GM21825 (cell line): ENCODE data around the gene IPPK.

Experiments
- ATAC-seq: cut with Tn5 transposase; IDR thresholded peaks from one replicate; pipeline ENCODE4 v1.9.1; 2021; ENCODE audit warnings: mild to moderate bottlenecking, moderate library complexity; ENCODE audit not compliant: unreplicated experiment

IPPK gene

DNA sequence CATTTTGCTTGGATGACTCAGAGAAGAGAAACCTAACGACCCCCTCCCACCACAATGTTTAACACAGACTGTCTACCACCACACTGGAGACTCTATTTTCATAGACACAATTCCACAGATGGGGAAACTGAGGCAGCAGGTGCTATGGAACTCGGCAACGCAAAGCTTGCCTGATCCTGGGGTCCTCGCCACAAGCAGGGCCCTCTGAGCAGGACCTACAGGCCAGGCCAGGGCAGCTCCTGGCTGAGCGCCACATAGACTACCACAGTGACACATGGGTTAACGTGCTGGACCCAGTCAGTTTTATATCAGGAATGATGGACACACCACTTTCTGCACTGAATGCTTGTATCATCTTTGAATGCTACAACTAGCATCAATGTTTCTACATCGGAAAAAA lies 11.8 kb downstream of the IPPK start:
- no peak for ATAC-seq

DNA sequence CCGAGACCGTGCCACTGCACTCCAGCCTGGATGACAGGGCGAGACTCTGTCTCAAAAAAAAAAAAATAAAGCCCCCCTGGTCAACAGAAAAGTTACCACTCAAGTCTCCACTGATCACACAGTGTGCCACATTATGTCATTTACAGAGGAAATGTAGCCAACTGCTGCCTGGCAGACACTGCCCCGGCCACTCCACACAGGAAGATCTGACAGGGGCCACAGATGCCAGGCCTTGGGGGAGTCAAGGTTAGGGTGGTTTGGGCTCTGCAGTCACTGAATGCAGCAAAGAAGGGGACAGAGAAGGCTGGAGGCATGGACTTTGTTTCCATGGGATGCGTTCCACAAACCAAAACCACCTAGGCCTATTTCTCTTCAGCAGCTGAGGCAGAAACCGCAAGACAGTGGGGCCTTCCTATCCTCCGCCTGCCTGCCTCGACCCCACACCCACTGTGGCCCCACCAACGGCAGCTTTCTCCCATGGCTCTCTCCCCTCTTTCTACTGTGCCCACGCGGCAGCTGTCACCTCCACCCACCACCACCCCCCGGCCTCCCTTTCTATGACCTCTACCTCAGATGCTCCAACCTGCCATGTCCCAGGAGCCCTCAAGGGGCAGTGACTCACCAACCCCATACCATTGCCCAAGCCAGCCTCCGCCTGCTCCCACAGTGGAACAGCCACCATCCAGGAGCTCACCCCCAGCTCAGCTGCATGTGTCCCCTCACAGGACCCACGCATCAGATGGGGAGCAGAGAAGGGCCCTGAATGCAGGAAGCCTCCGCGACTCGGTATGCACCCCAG lies 12.4 kb downstream of the IPPK start:
- ATAC-seq: no peak

DNA sequence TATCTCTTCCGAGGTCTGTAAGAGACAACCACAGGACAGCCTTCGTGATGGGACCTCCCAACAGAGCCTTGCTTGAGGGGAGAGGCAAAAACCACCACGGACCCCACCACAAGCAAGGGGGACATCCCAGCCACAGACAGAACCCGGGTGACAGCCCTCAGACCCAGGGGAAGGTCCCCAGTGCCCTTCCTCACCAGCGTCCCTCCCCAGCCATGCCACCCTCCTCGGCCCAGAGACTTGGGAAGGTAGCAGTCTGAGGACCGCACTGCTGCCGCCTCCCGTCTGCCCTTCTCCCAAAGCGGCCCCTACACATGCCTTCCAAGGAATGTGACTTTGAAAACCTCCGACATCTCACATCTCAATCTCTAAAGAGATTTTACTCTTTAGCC lies 13.4 kb downstream of the IPPK start:
- no peak for ATAC-seq

DNA sequence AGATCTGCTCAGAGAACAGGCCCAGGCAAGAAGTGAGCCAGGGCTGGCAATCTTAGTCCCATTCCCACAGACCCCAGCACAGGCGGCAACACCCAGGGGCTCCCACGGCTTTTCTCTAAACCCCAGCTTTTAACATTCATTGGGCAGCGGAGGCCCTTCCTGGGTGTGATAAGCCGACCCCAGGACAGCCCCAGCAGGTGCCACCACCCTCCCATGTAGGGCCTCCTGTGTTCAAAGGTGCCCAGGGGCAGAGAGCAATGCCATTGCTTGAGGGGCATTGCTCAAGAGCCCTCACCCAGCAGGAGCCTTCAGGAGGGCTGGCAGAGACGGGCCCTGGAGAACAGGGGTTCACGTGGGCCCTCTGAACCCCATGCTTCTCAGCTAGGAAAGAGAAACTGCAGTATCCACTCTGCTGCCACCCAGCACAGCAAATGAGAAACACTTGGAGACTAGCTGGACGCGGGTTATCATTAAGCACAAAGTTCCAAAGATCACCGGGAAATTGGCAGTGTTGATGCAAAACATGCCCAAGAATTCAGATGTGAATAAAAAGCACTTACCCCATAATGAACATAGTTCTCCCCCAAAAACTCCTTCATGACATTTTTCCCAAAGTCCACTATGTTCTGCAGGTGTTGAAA lies 13.9 kb downstream of the IPPK start:
- no peak for ATAC-seq

DNA sequence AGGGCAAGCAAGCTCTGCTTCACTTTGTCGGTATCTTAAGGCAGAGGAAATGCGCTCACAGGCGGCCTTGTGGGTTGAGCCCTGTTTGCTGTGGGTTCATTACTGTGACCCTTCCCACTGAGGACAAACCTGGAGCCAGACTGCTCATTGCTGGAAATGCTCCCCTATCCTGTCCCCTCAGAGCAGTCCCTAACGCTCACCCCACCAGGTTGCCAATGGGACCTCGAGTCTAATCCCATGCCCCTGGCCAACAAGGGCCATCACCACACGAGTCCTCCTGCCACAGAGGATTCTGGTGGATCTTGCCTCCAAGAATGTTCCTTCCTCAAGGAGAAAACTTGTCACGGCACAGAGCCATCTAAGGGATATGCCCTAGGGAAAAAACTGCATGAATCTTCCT lies 14.6 kb downstream of the IPPK start:
- ATAC-seq: no peak

DNA sequence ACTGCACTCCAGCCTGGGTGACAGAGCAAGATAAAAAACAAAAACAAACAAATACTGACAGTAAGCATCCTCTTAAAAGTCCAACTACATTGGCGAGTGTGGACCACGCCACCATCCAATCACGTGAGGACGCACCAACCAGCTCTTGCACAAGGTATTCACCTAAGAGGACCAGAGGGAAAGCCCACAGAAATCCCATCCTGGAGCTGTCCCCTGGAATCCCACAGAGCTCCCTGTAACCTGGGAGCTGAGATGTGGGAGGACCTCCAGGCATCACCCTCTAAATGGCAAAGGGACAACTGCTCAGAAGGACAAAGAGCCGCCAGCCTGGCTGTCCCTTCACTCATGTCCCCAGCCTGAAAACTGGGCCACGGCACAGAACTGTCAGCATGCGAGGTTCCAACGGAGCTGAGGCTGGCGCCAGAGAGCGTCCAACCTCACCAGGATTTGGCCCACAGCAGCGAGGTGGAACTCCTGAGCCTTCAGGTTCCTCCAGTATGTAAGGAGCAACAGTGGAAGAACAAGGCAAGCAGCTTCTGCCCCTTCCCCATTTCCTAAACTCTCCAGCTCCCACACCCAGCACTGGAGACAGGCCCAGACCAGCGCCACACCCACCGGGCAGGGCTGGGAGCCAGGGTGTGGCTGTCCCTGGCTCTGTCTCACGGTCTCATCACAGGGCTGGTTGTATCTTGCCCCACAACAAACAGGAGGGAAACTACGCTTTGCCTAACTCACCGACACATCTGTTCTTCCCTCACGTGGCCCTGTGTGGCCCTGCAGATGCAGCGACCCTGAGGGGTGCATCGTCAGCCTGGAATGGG lies 15.2 kb downstream of the IPPK start:
- ATAC-seq: no peak

DNA sequence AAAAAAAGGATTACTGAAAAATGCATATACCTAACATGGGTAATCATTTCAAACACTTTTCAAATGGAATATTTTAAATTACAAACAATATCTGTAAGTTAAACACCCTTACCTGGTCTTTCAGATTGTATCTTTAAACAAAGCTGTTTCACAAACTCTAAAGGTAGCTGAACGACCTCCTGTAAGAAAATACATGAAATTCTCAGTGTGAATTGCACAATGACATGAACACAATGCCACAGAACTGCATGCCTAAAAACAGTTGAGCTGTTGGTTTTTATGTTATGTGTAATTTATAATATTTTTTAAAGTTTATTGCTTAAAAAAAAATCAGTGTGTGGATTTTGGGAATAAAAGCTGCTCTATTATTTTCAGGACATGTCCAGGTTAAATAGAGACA lies 17.5 kb downstream of the IPPK start:
- no peak for ATAC-seq

DNA sequence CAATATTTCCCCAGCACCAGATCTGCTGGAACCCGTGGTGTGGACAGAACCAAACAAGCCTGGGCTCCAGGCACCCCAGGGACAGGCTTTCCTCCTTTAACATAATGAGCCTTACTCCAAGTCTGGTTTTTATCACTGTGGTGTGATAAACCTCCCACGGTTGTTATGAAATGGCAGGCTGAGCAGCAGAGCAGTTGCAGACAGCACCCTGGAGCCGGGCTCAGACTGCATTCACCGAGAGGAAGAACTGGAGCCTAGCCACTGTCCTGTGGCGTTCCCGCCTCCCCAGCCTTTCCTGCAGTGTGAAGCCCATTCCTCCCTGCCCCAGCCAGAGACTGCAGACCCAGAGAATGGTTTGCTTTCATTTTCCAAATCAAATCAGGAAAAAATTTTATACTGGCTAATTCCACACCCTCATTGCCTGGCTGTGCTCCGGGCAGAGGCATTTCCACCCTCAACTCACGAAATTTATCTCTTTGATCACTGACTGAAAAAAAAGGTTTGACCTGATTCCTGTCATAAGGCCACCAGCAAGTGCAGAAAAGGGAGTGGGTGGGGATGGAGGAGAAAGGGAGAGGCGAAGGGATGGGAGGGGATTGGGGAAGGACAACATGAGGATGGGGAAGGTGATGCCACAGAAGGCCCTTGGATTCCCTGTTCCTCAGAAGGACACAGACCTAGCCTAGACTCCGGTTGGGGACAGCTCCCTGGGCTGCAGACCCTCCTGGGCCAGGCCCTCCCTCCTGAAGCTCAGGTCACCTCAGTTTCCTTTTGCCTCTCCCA lies 18.9 kb downstream of the IPPK start:
- no peak for ATAC-seq

DNA sequence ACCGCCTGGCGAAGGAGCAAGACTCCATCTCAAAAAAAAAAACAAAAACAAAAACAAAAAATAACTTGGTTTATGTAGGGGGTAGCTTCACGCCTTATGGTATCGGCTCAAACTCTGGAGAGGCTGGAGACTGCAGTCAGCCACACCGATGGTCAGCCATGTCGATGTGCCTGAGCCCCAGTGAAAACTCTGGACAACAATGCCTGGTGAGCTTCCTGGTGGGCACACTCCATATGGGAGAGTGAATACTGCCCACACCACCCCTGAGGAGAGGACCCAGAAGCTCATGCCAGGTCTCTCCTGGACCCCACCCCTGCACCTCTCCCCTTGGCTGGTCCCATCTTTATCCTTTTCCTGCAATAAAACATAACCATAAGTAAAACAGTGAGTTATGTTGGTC lies 19.6 kb downstream of the IPPK start:
- ATAC-seq: no peak

DNA sequence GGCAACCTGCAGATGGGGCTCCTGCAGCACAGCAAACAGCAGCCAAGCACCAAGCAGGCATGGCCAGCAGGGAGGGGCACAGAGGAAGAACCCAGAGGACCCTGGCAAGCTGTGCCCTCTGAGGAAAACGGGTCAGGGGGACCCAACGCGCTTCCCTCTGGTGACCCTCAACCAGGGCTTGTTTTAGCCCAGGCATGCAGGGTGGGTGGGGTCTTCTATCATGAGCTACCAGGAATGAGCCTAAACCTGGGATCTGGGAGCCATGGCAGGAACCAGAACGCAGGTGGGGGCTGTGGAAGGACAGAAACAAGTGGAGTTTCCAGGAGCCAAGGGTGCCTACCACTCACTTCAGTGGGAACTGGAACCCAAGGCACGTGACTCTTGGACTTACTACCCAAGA lies 20.9 kb downstream of the IPPK start:
- ATAC-seq: no peak

DNA sequence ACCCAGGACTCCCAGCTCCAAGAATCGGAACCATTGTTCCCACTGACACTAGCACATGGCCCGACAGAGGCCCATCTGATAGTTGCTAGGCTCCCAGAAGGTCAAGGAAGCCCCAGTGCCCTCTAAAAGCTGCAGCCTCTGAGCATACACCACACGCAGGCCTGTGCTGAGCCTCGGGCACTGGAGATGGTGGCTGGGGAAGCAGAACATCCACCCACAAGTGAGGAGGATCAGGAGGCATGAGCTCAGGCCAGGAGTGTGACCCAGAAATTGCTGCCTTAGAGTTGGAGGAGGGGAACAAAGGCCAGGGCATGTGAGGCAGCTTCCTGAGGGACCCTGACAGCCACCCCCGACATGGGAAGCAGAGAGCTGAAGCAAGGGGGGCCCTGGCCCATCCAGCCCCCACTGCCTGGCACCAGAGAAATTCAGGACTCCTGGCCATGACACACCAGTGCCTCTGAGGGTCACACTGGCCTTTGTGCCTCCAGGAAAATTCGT lies 21.4 kb downstream of the IPPK start:
- ATAC-seq: no peak

DNA sequence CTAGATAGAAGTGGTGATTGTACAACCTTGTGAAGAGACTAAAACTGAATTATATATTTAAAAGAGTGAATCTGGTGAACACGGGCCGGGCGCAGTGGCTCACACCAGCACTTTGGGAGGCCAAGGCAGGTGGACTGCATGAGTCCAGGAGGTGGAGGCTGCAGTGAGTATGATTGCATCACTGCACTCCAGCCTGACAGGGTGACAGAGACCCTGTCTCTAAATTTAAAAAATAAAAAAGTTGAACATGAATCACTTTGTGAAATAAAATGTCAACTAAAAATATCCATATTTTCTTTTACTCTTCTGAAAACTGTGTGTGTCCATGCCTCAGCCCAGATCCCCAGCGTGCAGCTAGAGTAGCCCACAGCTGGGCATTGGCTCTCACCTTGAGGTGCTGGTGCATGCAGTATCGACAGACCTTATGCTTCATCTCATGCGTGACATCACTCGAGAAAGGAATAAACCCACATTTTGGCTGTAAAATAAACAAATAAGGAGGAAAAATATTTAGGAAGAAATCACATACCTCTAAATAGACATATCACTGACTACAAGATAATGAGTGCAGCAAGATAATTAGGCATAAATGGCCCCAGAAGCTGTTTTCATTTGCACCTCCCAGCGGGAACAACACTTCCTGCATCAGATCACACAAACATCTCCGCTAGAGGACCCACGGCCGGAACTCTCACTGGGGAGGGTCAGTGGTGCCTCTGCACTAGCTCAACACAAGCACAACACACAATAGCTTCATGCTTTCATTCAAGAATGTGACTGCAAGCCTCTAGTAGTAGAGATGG lies 22.1 kb downstream of the IPPK start:
- ATAC-seq: no peak

DNA sequence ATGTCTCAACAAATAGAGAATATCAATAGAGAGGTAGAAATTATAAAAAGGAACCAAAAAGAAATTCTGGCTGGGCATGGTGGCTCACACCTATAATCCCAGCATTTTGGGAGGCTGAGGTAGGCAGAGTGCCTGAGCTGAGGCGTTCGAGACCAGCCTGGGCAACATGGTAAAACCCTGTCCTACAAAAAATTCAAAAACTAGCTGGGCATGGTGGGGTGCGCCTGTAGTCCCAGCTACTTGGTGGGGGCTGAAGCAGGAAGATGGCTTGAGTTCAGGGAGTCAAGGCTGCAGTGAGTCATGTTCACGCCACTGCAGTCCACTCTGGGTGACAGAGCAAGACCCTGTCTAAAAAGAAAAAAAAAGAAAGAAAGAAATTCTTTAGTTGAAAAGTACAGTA lies 24.9 kb downstream of the IPPK start:
- ATAC-seq: no peak

DNA sequence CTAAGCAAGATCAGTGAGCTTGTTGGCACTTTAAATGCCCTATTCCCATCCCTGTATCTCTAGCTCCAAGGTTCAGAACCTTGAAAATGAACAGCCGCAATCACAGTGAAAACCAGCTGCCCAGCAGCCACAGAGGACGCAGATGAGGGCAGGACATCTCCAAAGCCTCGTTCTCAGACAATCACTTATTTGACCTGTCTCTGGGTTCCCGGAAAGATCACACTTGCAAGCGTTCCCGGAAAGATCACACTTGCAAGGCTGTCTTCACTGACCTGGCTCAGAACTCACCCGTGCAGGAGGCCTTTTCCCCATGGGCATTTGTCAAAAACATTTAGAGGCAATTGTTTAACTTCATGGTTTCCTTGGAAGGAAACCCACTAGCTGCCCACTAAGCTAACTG lies 25.7 kb downstream of the IPPK start:
- ATAC-seq: no peak

DNA sequence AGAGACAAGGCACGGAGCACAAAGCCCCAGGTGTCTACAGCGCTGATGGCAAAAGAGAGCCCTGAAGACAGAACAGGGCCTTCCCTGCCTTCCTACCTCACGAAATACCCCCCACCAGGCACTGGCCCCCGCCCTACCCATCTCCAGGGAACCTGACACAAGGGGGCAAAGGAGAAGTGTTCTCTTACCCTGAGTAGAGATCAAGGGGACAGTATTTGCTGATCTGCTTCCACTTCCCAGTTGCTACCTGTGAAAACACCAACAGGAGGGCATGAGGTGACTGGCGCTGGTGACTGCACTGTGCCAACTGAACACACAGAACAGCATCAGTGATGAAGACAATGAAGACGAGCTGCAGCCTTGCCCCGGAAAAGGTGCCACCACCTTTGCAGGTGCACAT lies 27.4 kb downstream of the IPPK start:
- no peak for ATAC-seq

DNA sequence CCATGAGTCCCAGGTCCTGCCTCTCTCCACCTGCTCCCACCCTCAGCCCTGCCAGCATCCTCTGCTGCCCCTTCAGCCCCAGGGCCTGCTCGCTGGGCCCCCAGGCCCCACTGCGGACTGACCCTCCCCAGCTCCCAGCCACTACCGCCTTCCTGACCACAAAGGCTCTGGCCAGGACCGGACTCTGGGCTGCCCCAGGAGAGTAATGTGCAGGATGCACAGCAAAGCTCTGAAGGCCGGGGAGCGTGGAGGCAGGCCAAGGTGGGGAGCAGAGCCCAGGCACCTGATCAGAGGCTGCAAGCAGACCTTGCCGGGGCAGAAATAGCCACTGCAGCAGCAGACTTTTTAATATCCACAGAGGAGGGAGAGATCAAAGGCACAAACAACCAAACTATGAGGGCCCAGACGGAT lies 27.9 kb downstream of the IPPK start:
- no peak for ATAC-seq

DNA sequence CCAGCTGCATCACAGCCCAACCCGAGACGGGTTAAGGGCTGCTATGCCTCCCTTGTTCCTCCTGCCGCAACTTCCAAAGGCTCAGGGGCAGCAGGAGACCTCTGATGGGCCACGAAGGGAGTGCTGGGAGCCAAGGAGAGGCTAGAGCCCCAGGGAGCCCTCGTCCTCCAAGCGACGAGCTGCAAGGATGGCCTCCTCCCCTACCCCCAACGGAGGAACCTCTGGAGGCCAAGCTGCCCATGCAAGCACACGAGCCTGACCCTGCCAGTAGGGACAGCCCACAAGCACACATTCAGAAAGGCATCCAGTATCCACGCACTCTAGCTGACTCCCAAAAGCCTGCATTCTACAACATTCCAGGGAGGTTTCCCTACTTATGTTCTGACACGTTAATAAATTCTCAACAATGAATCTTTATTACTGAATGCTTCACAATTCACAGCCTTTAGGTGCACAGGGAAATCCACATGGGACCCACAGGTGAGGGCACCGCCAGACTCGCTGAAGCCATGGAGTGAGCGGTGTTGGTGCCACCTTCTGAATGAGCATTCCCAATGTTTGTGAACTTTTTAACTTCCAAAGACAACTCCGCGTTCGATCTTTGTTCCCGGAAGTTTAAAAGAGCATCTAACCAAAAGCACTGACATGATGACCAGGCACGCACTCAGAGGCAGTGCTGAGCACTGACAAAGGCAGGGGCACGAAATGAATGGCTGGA lies 28.7 kb downstream of the IPPK start:
- ATAC-seq: no peak

DNA sequence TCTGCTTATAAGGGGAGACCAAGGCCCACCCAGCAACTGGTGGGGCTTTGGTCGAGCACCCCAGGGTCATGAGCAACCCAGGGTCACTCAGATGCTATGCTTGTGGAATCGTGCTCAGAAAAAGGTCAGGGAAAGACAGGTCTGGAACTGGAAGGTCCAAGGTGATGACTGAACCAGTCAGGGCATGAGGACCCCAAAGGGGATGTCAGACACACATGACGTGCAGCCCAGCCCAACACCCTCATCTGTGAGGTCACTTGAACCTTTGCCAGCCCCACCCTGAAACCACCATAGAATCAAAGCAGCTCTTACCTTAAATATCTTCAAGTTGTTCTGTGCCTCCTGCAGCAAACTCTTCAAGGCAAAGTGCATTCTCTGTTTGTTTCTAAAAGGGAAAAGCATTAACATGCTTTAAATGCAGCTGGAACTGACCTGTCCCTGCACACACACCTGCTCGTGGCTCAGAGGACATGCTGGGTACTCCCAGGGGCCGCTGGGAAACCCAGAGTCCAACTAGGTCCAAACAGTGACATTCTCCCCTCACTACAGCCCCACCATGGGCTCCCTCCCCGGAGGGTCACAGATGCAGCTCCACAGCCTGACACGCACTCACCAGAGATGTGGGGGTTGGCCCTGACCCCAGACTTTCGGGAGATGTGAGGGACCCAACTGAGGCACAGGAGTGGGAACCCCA lies 29.4 kb downstream of the IPPK start:
- ATAC-seq: no peak

DNA sequence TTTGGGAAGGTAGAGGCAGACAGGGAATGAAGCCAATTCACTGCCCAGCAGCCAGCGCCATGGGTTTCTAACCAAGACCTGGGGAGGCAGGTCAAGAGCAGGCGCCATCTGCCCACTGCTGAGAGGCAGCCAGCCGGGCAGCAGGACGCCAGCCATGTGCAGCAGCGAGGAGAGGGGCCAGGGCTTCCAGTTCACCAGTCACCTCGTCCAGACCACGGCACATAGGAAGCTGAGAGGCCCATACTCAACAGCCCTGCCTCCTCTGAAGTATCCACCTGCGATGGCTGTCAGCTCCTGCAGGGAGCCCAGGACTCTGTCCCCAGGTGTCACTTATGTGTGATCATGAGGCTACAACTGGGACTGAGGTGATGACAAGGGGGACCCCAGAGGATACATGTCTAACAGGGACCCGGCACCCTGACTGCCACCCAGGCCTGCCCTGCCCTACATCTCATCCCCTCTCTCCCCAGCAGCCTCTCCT lies 30.1 kb downstream of the IPPK start:
- no peak for ATAC-seq
